Nephron progenitor cell (in vitro differentiated cells): ENCODE measurements around the gene INSIG1.

ENCODE experiments used
- DNase-seq: peaks from one replicate; pipeline ENCODE4 v3.0.0; 2021
- H3K27ac Mint-ChIP-seq: 2 replicates; pipeline ENCODE4 v1.8.0; 2021; ENCODE audit warnings: mild to moderate bottlenecking, moderate library complexity, mixed read lengths
- H3K27me3 Mint-ChIP-seq: 2 replicates; pipeline ENCODE4 v1.8.0; 2021; ENCODE audit warnings: mild to moderate bottlenecking, low read depth, mixed read lengths; ENCODE audit not compliant: poor library complexity
- H3K36me3 Mint-ChIP-seq: 2 replicates; pipeline ENCODE4 v1.8.0; 2021; ENCODE audit warnings: low read depth, mixed read lengths
- H3K4me1 Mint-ChIP-seq: 2 replicates; pipeline ENCODE4 v1.8.0; 2021; ENCODE audit warnings: mixed read lengths
- H3K4me3 Mint-ChIP-seq: 2 replicates; pipeline ENCODE4 v1.8.0; 2021; ENCODE audit warnings: mild to moderate bottlenecking, moderate library complexity, mixed read lengths
- H3K9me3 Mint-ChIP-seq: 2 replicates; pipeline ENCODE4 v1.8.0; 2021; ENCODE audit warnings: mild to moderate bottlenecking, moderate library complexity, mixed read lengths
- TF ChIP-seq, protein P1 (sequence below): fragments of 200-600 bp; sonication (generic); IDR thresholded peaks from 2 replicates; pipeline ENCODE4 v1.5.0; 2021; ENCODE audit warnings: antibody characterized with exemption

The INSIG1 gene

DNA sequence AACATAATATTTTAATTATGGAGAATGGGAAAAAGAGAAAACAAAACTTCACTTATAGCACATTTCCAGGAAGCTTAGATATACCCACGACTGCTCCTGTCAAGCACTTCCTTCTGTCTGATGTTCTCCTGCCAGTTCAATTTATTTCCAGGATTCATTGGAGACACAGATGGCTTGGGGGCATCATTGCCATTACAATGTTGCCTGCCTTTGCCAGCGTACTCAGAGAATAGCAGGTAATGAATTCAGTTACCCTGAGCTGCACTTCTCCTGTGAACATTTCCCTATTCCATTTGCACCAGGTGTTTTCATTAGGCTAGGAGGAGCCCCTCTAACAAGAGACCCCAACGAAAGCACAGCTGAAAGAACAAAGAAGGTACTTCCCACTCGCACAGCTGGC is 33.7 kb downstream of the INSIG1 start:
- H3K36me3 Mint-ChIP-seq = no peaks in the 10 kb centered on the region
- H3K9me3 Mint-ChIP-seq = no peaks in the 10 kb centered on the region
- H3K27me3 Mint-ChIP-seq = peaks cover under 1% of the 10 kb centered on the region
- H3K4me1 Mint-ChIP-seq = no peaks in the 10 kb centered on the region
- no peak overlapping the region for H3K27ac Mint-ChIP-seq
- DNase-seq = no peak
- H3K4me3 Mint-ChIP-seq = no peak overlapping the region
- TF ChIP-seq, protein P1, sequence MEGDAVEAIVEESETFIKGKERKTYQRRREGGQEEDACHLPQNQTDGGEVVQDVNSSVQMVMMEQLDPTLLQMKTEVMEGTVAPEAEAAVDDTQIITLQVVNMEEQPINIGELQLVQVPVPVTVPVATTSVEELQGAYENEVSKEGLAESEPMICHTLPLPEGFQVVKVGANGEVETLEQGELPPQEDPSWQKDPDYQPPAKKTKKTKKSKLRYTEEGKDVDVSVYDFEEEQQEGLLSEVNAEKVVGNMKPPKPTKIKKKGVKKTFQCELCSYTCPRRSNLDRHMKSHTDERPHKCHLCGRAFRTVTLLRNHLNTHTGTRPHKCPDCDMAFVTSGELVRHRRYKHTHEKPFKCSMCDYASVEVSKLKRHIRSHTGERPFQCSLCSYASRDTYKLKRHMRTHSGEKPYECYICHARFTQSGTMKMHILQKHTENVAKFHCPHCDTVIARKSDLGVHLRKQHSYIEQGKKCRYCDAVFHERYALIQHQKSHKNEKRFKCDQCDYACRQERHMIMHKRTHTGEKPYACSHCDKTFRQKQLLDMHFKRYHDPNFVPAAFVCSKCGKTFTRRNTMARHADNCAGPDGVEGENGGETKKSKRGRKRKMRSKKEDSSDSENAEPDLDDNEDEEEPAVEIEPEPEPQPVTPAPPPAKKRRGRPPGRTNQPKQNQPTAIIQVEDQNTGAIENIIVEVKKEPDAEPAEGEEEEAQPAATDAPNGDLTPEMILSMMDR = no peak

DNA sequence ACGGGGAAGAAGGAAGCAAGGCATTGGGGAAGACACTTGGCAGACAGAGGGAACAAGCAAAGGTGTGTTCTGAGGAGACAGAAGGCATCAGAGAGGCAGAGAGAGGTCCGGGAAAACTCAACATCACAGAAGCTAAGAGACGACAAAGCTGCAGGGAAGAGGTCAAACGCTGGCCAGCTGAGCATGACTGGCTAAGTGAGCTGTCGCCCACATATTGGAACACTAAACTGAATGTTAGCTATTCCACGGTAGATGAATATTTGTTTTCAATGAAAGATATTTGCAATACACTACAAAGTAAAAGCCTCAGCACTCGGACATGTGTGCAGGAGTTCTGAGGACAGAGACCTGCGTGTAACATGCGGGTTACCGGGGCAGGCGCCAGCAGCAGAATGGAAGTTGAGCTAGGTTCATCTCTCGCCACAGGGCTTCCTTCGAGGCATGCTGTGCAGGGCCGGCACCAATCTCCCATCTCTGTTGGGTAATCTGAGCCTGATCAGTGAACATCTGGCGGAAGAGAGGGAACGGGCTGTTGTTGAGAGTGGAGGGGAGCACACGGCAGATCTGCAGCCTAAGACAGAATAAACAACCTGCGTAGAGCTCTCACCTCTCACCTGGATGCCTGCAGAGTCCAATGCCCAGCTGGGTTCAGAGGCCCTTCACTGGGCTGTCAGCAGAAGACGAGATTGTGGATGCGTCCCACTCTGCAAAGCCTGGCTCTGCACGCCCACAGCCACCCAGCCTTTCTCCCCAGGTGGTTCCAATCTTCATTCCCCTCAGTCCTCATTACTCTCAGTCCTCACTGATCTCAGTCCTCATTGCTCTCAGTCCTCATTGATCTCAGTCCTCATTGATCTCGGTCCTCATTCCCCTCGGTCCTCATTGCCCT is 35.9 kb downstream of the INSIG1 start:
- no peaks in the 10 kb centered on the region for H3K36me3 Mint-ChIP-seq
- TF ChIP-seq, protein P1 = no peak
- H3K9me3 Mint-ChIP-seq = no peaks in the 10 kb centered on the region
- no peak overlapping the region for H3K4me3 Mint-ChIP-seq
- DNase-seq = no peak
- H3K27me3 Mint-ChIP-seq = peaks cover 5% of the 10 kb centered on the region
- H3K4me1 Mint-ChIP-seq = peaks cover 5% of the 10 kb centered on the region
- H3K27ac Mint-ChIP-seq = no peak overlapping the region

DNA sequence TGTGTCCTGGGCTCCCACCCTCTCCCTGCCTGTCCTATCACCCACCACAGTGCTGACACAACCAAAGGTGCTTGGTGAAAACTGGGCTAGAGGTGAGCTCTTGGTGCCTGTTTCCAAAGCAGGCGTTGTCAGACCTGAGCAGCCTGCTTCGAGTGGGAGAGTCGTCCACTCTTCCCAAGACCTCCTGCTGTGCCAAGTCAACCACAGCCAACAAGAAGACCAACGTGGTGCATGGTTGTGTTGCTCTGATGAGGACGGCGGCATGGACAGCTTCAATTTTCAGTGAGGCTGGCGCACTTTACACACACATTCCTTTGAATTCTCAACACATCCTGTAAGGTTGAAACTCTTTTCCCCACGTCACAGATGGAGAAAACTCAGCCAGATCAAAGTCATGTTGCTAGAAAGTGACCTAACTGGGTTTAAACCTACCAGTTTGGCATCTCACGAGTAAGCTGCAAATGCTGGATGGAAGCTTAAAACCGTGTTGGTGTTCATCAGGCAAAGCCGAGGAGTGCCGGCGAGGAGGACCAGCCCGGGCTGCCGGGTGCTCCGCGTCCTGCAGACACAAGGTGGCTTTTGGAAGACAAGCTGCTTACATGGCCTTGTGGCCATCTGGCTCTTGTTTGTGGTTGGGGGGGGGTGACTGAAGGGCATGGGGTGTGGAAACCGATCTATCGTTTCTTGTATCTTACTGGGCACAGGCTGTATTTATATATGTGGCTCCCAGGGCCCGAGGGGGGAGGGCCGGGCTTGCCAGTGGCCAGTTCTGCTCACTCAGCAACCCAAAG is 39.3 kb downstream of the INSIG1 start:
- no peak overlapping the region for H3K4me3 Mint-ChIP-seq
- H3K27ac Mint-ChIP-seq = no peak overlapping the region
- peaks cover 9% of the 10 kb centered on the region for H3K27me3 Mint-ChIP-seq
- H3K9me3 Mint-ChIP-seq = no peaks in the 10 kb centered on the region
- TF ChIP-seq, protein P1 = no peak
- H3K4me1 Mint-ChIP-seq = peaks cover 14% of the 10 kb centered on the region
- H3K36me3 Mint-ChIP-seq = no peaks in the 10 kb centered on the region
- no peak for DNase-seq

DNA sequence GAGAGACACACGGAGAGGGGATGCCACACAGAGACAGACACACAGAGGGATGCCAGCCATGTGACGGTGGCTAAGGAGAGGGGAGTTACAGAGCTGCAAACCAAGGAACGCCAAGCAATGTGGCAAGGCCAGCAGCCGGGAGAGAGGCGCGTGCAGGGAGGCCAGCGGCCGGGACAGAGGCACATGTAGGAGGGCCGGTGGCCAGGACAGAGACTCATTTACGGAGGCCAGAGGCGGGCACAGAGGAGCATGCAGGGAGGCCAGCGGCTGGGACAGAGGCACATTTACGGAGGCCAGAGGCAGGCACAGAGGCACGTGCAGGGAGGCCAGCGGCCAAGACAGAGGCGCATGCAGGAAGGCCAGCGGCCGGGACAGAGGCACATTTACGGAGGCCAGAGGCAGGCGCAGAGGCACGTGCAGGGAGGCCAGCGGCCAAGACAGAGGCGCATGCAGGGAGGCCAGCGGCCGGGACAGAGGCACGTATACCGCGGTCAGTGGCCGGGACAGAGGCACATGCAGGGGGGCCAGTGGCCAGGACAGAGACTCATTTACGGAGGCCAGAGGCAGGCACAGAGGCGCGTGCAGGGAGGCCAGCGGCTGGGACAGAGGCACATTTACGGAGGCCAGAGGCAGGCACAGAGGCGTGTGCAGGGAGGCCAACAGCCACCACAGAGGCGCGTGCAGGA is 40.4 kb downstream of the INSIG1 start:
- peaks cover 14% of the 10 kb centered on the region for H3K4me1 Mint-ChIP-seq
- H3K4me3 Mint-ChIP-seq = no peak overlapping the region
- TF ChIP-seq, protein P1 = no peak
- no peak for DNase-seq
- H3K36me3 Mint-ChIP-seq = no peaks in the 10 kb centered on the region
- peaks cover 13% of the 10 kb centered on the region for H3K27me3 Mint-ChIP-seq
- no peak overlapping the region for H3K27ac Mint-ChIP-seq
- no peaks in the 10 kb centered on the region for H3K9me3 Mint-ChIP-seq

DNA sequence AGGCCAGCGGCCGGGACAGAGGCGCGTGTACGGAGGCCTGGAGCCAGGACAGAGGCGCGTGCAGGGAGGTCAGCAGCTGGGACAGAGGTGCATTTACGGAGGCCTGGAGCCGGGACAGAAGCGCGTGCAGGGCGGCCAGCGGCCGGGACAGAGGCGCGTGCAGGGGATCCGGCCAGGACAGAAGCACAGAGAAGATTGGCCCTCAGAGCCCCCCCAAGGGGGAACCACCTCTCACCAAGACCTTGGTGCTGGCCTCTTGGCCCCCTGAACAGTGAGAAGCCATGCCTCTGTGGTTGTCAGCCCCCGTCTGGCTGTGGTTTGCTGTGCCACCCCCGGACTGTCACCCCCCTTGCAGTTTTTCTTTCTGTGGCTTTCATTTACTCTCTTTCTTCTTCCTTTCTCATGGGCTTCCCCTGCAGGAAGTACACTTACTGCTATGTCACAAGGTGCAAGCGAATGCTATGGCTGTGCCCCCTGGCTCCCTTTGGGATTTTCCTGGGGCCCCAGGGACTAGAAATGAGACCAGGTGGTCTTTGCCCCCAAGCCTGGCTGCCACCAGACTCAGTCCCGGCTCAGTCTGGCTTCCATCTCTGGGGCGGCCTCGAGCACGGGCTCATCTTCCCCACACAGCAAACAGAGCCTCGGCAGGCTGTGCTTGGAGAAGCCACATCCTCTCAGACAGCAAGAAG is 41.1 kb downstream of the INSIG1 start:
- Mint-ChIP-seq H3K4me3 (no peak overlapping the region), H3K27ac (no peak overlapping the region), H3K27me3 (peaks cover 15% of the 10 kb centered on the region), H3K36me3 (no peaks in the 10 kb centered on the region), H3K9me3 (no peaks in the 10 kb centered on the region), H3K4me1 (peaks cover 14% of the 10 kb centered on the region)
- TF ChIP-seq, protein P1 = no peak
- DNase-seq = no peak
